NOMO-1 treated with dmso at 0.1 percent for 144 hours (cell line): Measurements from ENCODE around the gene TMEM129.
A peak's percentile ranks its signal among the peaks of the same experiment; 100 is the strongest.

Experiments
- DNase-seq: peaks from one replicate; lab custom pipeline; 2025; ENCODE audit not compliant: unreplicated experiment; lab: John Stamatoyannopoulos, UW

Gene TMEM129

GRCh38 chr4:1721003-1721665 is at the start of gene TMEM129, which contains the start of gene TACC3:
Gene TMEM129 (minus strand): TSS chr4:1721323. CDS start chr4:1720837, 486 bp downstream.
Gene TACC3 (plus strand): TSS chr4:1721521. CDS start chr4:1723422, 1,901 bp downstream.
- DNase-seq, result peak; percentile 89

DNA sequence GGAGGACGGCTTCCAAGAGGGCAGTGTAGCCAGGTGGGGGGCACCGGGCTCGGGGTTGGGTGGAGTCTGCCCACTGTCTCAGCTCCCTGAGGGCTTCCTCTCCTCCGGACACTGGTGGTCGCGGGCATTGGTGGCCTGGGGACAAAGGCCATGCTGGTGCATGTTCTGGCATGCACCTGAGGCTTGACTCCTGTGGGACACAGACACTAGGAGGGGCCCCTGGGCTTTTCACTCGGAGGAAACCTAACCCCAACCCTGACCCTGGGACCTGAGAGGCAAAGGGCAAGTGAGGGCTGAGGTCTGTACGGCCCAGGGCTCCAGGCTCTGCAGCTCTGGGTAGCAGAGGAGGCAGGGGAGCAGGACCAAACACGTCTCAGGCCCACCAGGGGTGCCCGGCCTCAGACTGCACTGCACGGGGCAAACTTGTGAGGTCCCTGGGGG is 49.7 kb upstream of the TMEM129 start:
- DNase-seq, result no peak

- DNase-seq, result no peak
Measured at GRCh38 chr4:1770245-1770644, 49.1 kb upstream of the TMEM129 start.

GRCh38 chr4:1769692-1770091 is 48.6 kb upstream of the TMEM129 start:
- DNase-seq, result no peak

GRCh38 chr4:1768367-1769034 is 47.4 kb upstream of the TMEM129 start:
- no peak for DNase-seq

GRCh38 chr4:1767770-1768366 is 46.7 kb upstream of the TMEM129 start:
- no peak for DNase-seq

DNA sequence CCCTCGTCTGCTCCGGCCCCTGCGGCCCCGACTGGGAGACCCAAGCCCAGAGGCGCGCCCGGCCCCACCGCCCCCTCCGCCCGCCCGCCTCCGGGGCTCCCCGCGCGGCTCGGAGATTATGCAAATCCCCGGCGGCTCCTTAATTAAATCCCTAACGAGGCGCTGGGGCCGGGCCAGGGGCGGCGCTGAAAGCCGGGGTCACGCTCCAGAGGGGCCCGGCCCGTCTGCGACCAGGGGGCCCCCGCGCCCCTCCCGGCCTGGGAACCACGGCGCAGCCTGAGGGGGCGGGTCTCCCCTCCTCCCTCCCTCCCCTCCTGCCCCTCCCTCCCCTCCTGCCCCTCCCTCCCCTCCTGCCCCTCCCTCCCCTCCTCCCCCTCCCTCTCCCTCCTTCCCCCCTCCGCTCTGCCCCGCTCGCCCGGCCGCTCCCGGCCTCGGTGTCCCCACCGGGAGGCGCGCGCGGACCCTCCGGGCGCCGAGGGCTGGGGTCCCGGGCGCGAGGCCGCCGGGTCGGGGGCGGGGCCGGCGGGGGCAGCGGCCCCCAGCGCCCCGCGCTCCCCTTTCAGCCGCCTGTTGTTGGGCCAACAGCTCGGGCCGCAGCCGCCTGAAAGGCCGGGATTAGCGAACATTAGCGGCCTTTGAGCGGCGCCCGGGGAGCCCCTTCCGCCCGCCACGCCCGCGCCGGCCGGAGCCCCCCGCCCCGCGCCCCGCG is 46.1 kb upstream of the TMEM129 start:
- DNase-seq, result no peak

DNA sequence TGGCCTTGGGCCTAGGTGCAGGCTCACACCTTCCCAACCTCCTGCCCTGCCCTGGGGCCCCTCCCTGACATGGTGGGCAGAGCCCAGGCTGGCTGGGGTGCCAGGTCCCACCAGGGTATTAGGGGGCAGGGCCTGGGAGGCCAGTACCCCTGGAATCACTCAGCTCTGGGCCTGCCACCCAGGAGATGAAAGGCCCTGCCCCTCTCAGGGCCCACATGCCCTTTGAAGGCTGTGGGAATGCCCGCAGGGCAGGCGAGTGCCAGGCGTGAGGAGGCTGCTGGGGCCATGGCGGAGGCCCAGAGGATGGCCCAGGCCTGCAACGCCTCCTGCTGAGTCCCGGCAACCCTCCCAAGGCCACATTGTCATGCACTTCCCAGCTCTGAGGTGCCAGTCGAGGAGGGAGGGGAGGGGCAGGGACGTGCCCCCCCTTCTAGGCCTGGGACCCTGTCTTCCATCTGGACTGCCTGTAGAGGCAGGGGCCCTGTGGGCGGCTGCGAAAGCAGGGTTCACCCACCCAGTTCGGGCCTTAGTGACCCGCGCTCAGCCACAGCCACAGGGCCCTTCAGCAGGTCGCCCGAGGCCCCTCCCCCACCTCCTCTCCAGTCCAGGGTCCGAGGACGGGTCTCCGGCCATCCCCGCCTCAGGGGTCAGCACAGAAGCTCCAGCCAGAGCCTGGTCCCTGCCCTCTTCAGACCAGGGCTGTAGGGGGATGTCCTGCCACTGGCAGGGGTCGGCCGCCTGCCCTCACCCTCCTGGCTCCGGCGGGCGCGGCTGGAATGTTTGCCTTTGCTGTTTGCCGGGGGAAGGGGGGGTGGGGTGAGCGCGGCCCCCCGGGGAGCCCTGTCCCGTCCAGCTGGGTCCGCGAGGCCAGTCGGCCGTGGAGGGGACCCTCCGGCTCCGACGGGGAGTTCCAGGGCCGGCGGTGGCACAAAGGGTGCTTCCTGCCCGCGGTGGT is 45.3 kb upstream of the TMEM129 start:
- no peak for DNase-seq

DNA sequence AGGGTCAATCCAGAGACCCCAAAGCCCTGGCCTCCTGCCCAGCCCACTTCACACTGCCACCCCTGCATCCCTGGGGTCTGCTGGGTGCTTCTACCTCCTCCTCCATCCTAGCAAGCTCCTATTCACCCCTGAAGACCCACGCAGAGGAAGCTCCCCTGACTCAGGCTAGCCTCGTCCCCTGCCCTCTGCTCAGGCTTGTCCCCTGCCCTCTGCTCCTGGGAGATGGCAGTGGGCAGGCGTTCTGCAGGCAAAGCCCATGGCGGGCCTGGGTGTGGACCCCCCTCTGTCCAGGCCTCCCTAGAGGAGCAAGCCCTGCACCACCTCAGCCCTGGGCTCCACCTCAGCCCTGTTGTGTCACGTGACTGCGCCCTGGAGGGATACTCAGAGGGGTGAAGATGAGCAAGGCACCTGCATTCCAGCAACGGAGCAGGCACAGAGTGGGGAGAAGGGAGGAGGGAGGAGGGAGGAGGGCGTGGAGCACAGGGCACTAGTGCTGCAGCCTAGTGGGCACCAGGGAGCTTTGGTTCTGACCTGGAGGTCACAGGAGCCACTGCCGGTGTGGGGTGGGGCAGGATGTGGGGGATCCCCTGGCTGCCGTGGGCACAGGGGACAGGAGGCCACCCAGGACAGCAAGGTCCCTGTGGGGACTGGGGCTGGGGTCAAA is 44.4 kb upstream of the TMEM129 start:
- no peak for DNase-seq

- DNase-seq, result no peak
Measured at GRCh38 chr4:1764670-1765069, 43.5 kb upstream of the TMEM129 start.

DNA sequence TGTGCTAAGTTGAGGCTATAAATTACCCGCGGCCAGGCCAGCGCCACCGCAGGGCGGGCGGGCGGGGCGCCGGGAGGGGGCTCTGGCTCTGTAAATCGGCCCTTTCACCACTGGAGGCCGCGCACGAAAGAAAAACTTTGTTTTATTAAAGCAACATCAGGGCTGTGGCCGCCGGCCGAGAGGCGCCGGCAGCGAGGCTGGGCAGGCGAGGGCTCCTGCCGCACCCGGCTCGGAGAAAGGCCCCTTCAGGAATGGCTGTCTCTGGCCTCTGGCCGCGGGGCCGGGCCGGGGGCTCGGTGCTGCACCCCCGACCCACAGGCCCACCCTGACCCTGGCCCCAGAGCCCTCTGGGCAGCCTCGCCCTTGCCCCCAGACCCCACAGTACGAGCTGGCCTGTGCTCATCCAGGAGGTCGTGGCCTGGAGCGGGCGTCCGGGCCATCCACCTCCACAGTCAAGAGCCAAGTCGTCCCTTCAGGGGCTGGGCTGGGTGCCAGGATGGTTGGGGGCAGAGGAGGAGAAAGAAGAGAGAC is 42.5 kb upstream of the TMEM129 start:
- peak; percentile 59 for DNase-seq

GRCh38 chr4:1763070-1763549 is 42.0 kb upstream of the TMEM129 start:
- DNase-seq, result no peak

- DNase-seq, result no peak
Measured at GRCh38 chr4:1762264-1763010, 41.3 kb upstream of the TMEM129 start.

DNA sequence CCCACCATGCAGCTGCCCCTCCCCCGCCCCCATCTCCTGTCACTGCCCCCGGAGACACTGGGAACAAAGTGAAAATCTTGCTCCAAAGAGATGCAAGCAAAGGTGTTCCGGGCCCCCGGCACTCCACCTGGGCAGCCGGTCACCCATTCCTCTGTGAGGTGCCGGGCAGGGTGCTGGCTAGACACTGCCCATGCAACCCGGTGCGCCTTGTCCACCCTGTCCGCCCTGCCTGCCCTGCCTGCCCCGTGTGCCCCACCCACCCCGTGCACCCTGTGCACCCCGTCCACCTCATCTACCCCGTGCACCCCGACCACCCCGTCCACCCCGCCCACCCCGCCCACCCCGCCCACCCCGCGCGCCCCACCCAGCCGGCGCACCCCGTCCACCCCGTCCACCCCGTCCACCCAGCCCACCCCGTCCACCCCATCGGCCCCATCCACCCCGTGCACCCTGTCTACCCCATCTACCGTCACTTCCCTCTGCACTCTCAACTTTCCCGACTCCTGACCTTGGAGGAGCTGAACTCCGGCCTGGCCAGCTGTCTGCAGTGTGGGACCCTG is 40.1 kb upstream of the TMEM129 start:
- DNase-seq, result no peak

DNA sequence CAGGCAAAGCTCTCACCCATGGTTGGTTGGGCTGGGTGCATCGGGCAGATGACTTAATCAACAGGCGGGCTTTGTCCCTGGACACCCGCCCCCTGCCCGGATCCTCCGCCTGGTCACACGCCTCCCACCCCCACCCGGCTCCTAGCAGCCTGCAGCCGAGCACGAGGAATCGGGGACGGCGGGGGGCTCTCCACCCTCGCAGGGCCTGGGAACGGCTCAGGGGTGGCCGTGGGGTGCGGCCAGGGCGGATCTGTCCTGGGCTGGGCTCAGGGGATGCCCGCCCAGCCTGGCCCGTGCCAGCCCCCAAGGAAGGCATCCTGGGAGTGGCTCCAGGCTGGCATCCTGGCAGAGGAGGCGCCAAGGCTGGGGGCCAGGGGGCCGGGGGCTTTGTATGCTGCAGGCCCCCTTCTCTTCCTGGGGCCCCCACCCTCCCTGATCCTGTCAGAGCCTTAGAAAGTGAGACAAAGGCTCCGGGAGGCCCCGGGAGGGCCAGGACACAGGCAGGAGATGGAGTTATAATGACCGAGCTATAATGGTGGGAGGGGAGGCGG is 39.5 kb upstream of the TMEM129 start:
- DNase-seq, result no peak

DNA sequence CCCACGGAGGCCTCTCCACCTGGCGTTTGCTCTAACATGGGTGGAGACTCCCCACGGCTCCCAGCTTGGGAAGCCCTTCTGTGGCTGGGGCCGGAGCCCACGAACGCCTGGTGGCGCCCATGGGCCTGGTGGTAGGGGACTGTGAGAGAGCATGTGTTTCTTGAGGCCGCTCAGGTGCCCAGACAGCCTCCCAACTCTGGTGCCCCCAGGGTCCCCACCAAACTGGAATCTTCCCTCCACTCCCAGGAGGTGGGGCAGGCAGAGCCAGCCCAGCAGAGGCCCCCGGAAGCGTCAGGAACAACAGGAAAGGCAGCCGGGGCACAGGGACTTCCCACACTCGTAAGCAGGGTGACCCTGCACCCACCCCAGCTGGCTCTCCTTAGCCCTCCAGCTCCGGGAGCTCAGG is 38.7 kb upstream of the TMEM129 start:
- no peak for DNase-seq

DNA sequence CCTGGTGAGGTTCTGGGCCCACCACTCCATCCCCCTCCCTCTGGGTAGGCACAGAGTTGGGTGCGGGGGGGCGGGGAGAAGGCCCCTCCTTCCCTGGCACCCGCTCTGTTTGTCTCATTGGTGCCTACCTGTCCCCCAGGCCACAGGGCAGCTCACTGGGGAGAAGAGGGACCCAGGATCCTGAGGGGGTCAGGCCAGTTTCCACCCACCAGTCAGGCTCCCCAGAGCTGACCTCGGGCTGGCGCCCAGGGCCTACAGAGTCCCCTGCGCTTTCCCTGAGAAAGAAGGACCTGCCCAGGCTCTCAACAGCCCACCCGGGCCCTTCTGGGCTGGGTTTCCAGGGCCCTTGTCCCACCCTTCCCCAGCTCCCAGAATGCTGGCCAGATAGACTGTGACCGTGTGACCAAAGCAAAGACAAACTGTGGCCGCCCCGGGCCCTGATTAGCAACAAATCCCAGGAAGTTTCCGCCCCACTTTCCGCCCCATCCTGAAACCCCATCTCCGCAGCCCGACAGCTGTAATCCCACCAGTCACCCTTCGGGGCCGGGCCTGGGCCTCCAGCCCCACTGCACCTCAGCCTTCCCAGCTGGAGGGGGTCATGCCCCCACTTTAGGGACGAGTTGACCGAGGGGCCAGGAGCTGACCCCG is 38.2 kb upstream of the TMEM129 start:
- no peak for DNase-seq
